ENCODE measurements around the gene HLA-DMA. TPM values are rescaled to one million over a fixed set of nuclear protein-coding genes. Genes with fewer than 3 reads are reported as not detected.

The HLA-DMA gene
- total and polyA plus RNA-seq, 2 of the 8 experiments (the other 6 are each of a cell fraction or from before 2014, with no cell fraction given) = 13.3 to 23.1 TPM

DNA sequence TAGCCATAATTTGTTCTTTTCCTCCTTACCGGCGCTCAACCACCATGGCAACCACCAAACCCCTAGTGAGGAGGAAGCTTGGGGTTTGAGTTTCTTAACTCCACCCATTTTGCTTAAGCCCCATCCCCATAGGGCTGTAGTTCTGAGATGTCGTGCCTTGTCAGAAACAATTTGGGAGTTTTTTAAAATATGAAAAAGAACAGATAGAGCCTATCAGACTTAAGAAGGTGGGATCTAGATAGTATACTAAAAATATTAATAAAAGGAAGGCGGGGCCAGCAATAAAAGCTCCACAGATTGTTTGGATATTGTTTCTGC, 21.1 kb upstream of the HLA-DMA start (continued):
- TF ChIP-seq YY1 (IDR thresholded peaks at IDR 0.05; ENCODE audit: low read depth, low read length) (no peak), ATF3 (IDR thresholded peaks at IDR 0.05; ENCODE audit: insufficient read depth, low read depth, low read length) (no peak), POLR2AphosphoS5 (IDR thresholded peaks at IDR 0.05; ENCODE audit: low read depth, low read length) (no peak), HDAC6 (IDR thresholded peaks at IDR 0.05; ENCODE audit: low read depth, low read length) (no peak)

Measured in H1 (cell line).